Epithelial cell of proximal tubule (primary cell): ENCODE measurements around the gene BCL6. TPM values are rescaled to one million over a fixed set of nuclear protein-coding genes. Genes with fewer than 3 reads are reported as not detected.

Experiments used
- DNase-seq: peaks from one replicate; pipeline ENCODE4 v3.0.0-alpha.2; 2011; ENCODE audit warnings: low read depth
- H3K4me3 ChIP-seq: 2 replicates; pipeline ENCODE4 v1.5.1; 2011; ENCODE audit warnings: low read depth, mild to moderate bottlenecking, low read length
- total RNA-seq: library from RNA; depleted of rRNA; stranded (reverse); fragments of >200 nt; gene quantifications from 2 replicates; pipeline ENCODE4 v1.2.3, GENCODE V29; 2015
- TF ChIP-seq, protein P1 (sequence below): conservative IDR thresholded peaks from 2 replicates; pipeline ENCODE4 v1.5.1; 2012; ENCODE audit warnings: low read depth, mild to moderate bottlenecking, low read length

The BCL6 gene
- total RNA-seq, 1 donor from 2014 or later, result 7.0 TPM

GRCh38 chr3:187725224-187725623 lies 20.0 kb downstream of the BCL6 start:
- H3K4me3 ChIP-seq, result no peak overlapping the region
- no peak for DNase-seq
- TF ChIP-seq, protein P1, sequence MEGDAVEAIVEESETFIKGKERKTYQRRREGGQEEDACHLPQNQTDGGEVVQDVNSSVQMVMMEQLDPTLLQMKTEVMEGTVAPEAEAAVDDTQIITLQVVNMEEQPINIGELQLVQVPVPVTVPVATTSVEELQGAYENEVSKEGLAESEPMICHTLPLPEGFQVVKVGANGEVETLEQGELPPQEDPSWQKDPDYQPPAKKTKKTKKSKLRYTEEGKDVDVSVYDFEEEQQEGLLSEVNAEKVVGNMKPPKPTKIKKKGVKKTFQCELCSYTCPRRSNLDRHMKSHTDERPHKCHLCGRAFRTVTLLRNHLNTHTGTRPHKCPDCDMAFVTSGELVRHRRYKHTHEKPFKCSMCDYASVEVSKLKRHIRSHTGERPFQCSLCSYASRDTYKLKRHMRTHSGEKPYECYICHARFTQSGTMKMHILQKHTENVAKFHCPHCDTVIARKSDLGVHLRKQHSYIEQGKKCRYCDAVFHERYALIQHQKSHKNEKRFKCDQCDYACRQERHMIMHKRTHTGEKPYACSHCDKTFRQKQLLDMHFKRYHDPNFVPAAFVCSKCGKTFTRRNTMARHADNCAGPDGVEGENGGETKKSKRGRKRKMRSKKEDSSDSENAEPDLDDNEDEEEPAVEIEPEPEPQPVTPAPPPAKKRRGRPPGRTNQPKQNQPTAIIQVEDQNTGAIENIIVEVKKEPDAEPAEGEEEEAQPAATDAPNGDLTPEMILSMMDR, result no peak

- no peak overlapping the region for H3K4me3 ChIP-seq
- TF ChIP-seq, protein P1, result no peak
- DNase-seq, result no peak
These were observed 23.1 kb downstream of the BCL6 start for GRCh38 chr3:187722206-187722612.

- TF ChIP-seq, protein P1, result no peak
- H3K4me3 ChIP-seq, result no peak overlapping the region
- DNase-seq, result no peak
These were observed 24.2 kb downstream of the BCL6 start for GRCh38 chr3:187721055-187721454.

DNA sequence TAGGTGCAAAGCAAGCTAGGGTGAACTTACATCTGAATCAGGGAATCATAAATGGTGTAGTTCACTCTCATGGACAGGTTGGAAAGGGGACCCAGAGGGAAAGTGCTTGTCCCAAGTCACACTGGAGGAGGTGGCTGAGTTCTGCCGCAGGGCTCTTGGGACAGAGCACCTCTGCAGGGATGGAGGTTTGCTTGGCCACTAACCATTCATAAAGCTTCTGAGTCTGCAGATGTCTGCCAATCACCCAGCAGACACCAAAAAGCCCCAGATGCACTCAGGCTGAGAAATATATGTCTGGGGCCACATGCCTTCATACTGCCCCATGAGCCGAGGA lies 25.0 kb downstream of the BCL6 start:
- TF ChIP-seq, protein P1, result no peak
- no peak for DNase-seq
- no peak overlapping the region for H3K4me3 ChIP-seq

DNA sequence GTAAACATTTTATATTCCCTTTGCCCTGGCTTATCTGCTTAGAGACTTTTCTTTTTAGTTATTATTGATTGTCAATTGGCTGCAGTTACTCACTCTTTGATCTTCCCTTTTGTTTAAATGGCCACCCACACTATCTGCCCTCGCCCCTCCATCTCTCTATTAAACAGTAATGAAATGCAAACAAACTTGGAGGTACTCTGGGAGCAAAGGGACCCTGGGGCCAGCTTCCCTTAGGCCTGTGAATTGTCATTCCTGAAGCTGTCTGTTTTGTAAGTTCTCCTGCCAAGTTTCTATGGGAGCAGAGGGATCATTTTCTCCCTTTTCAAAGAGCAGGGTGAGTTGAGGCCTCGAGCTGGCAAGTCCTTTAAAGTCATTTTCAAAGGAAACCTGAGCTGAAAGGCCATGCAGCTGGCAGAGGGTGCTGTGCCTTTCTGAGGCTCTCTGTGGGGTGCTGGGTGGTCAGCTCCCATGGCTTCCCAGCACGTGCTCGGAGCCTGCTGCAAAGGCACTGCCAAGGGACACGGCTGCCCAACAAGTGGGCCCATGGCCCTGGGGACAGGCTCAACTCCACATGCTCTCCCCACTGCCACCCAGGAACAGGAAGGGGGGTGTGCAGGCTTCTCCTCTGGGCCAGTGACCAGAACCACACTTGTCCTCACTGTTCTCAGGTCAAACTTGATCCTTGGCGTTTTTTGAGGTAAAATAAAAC lies 25.5 kb downstream of the BCL6 start:
- no peak overlapping the region for H3K4me3 ChIP-seq
- no peak for DNase-seq
- TF ChIP-seq, protein P1, result no peak

DNA sequence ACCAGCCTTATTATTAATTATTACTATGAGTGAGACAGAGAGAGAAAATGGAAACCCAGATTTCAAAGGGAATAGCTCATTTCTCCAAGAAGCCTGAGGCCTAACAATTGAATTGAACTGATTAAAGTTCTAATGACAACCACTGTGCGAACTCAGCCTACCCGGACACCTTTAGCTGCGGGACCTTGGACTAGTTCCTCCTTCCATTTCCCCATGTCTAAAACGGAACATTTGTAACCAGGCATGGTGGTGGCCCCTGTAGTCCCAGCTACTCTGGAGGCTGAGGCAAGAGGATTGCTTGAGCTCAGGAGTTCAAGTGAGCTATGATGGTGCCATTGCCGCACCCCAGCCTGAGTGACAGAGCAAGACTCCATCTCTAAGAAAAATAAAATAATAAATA lies 26.5 kb downstream of the BCL6 start:
- DNase-seq, result no peak

More for the DNA sequence above, 26.5 kb downstream of the BCL6 start:
- TF ChIP-seq, protein P1, result no peak
- no peak overlapping the region for H3K4me3 ChIP-seq
